DMS153 treated with DMSO at 0.1 percent for 48 hours (cell line): ENCODE results near the gene ZSCAN20.

Source experiments
- DNase-seq: peaks from one replicate; lab custom pipeline; 2025; ENCODE audit not compliant: unreplicated experiment; lab: John Stamatoyannopoulos, UW

The ZSCAN20 gene

DNA sequence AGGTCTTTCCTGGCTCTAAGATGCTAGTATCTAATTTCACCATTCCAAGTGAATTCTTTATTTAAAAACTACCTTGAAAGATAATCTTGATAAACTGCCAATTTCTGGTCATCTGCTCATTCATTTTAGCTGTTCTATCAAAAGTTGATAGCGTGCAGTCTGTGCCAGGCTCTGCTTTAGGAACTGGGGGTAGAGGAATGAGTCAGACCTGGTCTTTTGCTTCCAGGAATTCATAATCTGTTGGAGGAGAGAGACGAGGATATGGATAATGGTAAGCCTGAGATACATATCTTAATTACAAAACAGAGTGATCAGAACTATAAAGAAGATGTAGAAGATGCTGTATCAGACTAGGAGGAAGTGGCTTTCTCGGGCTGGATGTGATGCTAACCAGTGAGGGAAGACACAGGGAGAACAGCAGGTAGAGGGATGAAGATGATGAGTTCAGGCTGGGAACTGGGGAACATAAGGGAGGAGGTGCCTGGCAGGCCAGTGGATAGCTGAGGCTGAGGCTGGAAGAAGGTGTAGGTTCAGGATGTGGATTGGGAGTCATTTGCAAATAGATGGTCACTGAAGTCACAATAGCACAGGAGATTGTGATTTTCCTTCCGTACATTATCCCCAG, 29.3 kb upstream of the ZSCAN20 start:
- no peak for DNase-seq

DNA sequence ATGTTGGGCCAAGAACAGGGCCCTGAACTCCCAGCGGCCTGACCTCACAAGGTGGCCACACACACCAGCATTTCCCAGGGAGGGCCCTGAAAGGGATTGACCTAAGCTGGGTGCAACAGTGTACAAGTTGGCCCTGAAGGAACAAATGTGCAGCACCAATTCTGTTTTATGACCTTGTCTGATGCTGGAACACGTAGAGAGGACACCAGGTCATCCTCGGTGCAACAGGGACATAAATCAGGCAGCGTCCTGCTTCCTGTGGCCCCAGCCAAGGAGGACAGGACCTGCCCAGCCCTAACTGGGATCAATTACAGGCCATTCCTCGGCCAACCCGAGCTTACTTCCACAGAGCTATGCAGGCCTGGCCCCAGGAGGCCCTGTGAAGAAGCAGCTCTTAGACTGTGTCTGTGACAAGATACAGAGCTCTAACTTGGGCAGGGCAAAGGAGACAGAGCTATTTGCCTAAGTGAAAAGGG, 28.7 kb upstream of the ZSCAN20 start:
- DNase-seq, result no peak

DNA sequence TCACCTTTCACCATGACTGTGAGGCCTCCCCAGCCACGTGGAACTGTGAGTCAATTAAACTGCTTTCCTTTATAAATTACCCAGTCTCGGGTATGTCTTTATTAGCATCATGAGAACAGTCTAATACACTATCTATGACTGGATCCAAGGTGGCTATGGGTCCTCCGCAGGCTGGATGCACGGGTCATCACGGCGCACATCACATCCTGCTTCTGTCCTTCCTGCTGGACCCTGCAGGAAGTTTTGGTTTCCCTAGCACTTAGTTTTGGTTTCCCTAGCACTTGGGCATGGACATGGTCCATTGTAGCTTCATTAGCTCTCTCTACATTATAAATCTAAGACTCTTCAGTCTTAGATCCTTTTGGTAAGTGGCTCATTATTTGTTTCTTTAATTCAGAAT, 27.3 kb upstream of the ZSCAN20 start:
- DNase-seq, result no peak

DNA sequence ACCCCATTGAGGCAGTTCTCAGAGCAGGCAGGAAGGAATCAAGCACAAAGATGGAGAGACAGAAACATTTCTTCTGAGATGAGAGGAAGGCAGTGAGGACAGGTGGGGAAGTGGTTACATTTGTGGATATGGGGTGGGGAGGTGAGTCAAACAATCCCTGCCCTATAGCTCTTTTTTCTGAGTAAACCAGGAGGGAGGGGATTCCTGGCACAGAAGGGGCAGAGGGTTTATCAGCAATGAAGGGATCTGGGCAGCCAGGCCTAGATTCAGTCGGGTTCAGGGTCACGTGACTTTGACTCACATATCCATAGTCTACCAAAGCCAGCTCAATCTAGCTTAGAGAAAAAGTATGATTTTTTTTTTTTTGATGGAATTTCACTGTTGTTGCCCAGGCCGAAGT, 25.9 kb upstream of the ZSCAN20 start:
- DNase-seq, result no peak

DNA sequence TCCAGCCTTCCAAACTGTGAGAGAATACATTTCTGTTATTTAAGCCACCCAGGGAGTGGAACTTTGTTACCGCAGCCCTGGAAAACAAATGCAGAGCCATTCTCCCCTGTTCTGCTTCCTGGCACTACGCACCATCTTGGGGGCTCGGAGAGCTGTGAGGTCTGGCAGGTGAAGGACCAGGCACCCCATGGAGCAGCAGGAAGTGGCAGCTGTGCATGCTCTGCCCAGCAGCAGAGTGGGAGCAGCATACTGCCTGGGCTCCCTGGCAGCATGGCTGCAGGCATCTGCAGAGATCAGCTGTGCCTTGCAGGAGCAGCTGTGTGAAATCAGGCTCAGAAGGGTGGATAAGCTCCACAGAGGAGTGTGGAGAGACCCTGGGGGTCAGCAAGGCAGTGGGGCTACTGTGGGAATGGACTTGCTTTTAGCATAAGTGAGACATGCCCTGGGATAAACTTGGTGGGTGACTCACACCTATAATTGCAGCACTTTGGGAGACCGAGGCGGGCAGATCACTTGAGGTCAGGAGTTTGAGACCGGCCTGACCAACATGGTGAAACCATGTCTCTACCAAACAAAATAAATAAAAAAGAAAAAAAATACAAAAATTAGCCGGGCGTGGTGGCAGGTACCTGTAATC, 17.7 kb upstream of the ZSCAN20 start:
- DNase-seq, result no peak

DNA sequence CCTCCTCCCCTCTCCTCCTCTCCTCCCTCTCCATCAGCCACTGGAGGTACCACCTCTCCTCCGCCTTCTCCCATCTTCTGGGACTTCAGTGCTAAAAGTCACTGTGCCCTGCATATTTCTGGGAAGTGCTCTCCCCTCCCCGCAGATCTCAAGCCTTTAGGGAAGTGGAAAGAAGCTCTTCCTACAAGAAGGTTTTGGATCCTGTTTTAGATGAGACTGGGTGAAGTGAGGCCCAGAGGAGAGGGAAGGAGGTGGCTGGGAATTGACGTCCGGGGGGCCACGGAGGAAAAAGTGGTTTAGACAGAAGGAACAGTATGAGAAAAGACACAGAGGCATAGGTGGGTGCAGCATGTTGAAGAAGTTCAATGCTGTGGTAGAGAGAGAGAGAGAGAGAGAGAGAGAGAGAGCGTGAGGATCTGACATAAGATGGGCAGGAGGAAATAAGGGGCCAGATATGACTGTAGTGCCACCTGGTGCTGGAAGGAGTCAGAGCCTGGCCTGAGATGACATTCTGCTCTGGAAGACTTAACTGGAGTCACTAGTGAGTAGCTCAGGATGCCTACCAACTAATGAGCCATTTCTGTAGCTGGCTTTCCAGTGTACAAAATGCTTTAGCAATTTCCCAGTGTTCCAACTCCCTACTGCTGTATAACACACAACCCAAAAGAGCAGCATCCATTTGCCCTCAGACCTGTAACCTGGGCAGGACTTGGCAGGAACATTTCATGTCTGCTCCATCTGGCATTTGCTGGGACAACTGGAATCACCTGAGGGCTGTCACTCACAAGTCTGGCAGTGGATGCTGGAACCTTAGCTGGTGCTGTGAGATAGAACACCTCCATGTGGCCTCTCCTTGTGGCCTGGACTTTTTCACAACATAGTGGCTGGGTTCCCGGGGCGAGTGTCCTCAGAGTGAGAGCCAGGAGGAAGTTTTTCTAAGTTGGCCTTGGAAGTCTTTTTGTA, 16.6 kb upstream of the ZSCAN20 start:
- DNase-seq, result peak; percentile 80

DNA sequence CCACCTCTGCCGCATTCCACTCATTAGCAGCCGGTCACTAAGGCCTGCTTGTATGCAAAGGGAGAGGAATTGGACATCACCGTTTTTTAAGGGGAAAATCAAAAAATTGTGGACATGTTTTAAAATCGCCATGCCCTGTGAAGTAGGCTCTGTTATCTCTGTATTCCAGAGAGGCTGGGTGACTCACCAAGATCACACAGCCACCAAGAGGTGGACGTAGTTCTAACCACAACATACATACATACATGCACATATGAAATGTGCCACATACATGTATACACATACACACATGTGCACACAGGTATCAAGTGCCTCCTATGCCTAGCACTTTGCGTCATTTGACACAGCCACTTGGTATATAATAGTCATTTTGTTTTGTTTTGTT, 16.0 kb upstream of the ZSCAN20 start:
- DNase-seq, result no peak

DNA sequence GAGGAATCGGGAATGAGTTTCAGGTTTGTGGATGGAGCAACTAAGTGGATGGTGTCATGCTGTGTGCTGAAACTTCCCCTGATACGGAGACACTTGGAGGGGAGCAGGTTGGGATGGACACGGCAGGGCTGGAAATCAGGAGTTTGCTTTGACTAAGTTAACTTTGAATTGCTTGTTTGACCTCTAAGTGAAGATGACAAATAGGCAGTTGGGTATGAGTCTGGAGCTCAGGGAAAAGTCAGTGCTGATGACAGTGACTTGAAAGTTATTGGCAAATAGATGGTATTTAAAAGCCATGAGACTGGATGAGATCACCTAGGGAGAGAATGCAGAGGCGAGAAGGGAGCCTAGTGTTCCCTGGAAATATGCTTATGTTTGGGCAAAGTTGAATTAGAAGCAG, 12.8 kb upstream of the ZSCAN20 start:
- no peak for DNase-seq

DNA sequence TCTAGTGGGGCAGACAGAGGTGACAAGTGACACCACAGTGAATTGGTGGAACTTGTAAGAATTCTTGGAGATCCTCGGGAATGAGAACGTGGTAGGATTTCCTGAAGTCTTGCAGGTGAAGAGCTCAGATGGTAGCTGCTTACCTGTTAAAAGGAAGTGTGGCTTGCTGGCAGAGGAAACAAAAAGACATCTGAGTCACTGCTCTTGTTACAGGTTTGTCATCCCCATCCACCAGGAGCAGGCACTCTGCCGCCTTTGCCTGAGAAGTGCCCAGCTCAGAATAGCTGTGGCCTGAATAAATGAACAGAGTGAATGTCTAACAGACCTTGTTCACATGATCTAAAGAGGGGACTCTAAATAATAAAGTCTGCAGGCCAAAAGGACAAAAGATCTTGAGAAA, 12.3 kb upstream of the ZSCAN20 start:
- DNase-seq, result peak; percentile 18

DNA sequence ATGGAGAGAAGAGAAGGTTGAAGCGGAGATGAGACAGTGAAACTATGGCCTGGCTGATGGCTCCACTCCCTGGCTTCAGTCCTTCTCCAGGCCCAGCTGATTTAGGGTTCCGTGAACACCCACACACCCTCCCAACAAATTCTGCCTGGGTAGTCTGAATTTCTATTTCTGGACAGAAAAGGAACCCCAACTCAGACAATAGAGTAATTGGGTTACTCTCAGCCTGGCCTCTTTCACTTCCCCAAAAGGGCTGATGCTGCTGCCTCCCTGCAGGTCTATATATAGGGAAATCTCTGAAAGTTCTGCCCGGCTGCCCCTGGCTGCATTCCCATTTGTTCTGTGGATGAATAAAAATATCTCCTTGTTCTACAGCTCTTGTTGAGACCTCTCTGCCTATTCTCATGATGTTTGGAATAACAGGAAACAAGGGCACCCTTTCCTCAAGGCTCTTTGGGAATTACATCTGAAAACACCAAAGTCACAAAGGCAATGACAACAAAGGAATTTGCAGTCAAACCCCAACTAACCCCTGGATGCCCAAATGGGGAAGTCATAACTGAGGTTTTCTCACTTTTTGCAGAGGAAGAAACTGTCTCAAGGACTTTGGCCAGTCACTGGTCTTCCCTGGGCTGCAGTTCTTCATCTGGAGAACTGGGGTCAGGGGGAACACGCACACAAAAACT, 11.4 kb upstream of the ZSCAN20 start:
- no peak for DNase-seq

DNA sequence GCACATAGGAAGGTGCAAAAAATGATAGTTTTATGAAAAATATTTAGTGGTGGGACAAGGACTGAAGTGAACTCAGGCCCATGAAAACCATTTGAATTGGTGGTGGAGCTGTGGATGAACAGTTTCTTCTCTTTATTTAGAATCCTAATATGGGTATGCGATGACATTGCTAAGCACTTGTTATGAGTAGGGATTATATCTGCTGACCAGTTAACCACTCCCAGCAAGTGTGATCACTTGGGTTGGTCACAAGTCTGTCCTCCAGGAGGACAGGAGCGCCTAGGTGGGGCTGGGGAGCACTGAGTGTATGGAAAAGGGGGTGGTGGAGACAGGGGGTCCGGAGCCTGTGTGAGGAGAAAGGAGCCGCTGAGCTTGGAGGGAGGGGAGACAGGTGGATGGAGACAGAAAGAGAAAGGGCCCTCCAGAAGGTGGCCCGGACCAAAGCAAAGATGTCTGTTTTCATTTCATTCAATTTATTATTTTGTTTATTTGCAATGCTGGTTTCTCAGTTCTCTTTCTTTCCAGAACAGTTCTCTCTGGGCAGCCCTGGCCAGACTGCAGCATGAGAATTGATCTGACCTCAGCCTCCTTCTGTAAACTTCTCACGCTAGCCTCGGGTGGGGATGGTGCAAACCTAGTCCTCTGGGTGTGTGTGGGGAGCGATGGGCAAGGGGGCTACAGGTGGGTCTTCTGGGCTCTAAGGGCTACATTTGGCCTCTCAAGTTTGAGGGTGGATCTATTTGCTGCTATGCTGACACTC, 9.9 kb upstream of the ZSCAN20 start:
- DNase-seq, result no peak

DNA sequence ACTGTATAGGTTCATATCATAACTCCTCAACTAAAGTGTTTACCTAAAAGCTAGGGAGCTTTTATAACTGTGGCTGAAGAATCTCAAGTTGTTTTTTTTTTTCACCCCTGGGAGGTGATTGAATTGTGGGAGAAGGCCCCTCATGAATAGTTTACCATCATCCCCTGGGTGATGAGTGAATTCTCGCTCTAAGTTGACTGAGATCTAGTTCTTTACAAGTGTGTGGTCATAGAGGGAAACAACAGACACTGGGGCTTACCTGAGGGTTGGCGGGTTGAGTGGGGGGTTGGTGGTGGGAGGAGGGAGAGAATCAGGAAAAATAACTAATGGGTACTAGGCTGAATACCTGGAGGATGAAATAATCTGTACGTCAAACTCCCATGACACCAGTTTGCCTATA, 7.9 kb upstream of the ZSCAN20 start:
- no peak for DNase-seq

DNA sequence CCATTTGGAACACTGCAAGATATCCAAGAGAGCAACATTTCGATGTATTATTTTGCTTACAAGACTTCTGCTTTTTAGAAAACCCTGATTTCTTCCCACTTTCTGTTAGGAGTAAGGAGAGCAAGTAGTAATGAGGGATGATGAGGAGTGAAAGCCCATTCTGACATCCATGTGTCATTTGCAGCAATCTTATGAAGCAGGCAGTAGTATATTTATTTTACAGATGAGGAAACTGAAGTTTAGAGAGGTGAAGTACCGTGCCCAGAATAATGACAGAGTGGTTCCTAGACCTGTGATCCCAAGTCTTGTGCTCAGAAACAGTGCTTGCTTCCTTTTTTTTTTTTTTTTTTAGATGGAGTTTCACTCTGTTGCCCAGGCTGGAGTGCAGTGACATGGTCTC, 7.1 kb upstream of the ZSCAN20 start:
- DNase-seq, result no peak

DNA sequence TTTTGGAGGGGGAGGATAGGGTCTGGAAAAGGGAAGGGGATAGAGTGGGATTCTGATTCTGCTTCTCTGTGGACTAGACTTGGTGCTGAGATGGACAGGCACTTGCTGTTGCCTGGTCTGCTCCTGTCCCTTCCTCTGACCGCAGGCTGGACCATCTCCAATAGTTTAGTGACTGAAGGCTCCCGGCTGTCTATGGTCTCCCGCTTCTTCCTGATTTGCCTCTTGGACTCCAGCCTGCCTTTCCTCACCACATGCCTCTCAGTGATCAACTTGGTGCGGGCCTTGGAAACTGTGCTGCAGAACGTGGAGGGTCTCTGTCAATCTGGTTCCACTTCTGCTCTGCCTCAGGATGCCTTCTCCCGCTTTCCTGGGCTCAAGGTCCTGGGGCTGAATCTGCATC, 6.3 kb upstream of the ZSCAN20 start:
- DNase-seq, result no peak

DNA sequence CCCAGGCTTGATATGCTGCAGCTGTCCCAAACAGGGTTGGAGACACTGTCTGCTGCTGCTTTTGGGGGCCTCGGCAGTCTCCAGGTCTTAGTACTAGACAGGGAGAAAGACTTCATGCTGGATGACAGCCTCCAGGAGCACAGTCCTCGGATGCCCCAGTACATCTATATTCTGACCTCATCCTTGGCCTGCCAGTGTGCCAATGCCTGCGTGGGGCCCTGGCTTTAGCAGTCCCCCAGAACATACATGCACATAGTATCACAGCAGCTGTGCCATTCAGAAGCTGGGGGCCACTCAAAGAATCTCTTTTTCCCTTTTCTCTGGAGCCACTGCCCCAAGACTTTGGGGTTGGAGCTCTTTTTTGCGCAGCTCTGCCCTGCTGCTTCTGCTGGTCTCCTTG, 4.4 kb upstream of the ZSCAN20 start:
- no peak for DNase-seq

DNA sequence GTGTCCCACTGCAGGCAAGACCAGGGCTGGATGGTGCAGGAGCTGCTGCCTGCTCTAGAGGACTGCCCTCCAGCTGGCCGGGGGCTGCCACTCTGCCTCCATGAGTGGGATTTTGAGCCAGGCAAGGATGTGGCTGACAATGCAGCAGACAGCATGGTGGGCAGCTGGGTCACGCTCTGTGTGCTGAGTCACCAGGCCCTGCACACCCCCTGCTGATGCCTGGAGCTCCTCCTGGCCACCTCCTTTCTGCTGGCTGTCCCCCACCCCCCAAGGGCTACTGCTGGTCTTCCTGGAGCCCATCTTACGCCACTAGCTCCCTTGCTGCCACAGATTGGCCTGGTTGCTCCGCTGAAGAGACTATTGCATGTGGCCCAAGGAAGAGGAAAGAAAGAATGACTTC, 3.9 kb upstream of the ZSCAN20 start:
- no peak for DNase-seq

DNA sequence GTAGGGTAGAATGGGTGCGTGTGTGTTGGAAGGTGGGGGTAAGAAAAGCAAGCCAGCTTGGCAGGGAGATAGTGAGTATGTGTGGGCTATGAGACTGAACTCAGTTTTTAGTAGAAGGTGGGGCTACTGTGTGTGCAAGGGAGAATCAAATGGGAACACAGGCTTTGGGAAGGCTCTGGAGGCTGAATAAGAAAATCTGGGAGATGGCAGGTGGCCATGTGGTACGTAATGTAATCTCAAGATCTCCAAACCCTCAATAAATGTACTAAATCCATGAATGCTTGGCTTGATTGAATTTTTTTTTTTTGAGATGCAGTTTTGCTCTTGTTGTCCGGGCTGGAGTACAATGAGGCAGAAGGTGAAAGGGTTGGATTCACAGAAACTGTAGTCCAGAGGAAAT, 3.5 kb upstream of the ZSCAN20 start:
- DNase-seq, result no peak

DNA sequence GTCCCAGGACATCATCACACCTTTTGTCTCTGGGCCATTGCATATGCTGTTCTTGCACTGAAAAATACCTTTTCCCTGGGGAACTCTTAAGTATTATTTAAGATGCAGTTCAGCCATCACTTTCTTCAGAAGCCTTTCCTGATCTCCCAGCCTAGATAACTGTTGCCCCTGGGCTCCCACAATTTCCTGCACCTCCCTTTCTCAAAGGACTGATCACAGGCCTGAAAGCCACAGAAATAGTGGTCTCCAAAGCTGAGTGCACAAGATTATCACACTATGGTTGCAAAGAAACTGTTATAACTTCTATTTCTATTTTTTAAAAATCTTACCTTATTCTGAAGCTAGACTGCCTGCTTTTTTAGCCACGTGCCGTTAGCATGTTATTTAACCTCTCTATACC, 2.8 kb upstream of the ZSCAN20 start:
- DNase-seq, result no peak

DNA sequence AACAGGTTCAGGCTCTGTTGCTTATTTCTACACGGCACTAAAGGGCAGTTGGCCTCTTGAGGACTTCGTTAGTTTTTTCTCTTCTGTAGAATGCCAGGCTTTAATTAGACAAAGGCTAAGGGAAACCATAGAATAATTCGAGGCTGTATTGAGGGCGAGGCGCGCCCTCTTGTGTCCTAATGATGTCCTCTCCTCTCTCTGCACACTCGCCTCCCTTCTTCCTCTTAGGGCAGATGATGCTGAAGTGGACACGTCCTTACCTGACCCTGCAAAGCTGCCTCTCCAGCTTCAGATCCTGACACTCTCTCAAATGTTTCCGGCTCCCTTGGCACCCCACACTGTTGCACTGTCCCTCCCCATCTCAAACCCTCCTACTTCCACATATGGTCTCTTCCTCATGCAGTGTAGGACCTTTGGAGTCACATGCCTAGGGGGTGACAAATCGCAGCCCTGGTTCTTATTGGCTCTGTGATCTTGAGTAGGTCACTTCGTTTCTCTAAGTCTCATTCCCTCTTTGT, 1.9 kb upstream of the ZSCAN20 start:
- DNase-seq, result peak; percentile 94

DNA sequence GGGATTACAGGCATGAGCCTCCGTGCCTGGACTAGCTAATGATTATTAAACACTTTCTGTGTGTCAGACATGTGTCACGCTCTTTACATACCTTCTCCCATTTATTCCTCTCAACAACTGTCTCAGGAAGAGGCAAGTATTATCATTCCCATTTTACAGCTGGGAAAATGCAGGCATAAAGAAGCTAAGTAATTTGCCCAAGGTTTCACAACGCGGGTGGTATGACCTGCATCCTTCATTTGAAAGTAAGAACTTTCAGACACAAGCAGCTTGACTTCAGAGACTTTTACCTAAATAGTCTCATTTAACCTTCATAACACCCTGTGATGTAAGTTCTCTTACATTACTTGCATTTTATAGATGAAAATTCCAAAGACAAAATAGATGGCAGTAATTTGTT, 1.0 kb upstream of the ZSCAN20 start:
- DNase-seq, result no peak
